ENCODE measurements around the gene AGPAT2.

The AGPAT2 gene

GRCh38 chr9:136686794-136687711 is at the start of gene AGPAT2:
Gene AGPAT2, minus strand, starts transcription at chr9:136687457. Its CDS starts 100 bp downstream, at chr9:136687357.
- DNase-seq (ENCODE audit: low read depth in 1 of 2, low spot score in 1 of 2), result peak; percentile 29 to 52

GRCh38 chr9:136735812-136736480 is 48.7 kb upstream of the AGPAT2 start:
- no peak for DNase-seq (ENCODE audit: low read depth in 1 of 2, low spot score in 1 of 2)

- DNase-seq (ENCODE audit: low read depth in 1 of 2, low spot score in 1 of 2), result no peak
Observed at GRCh38 chr9:136734837-136735496, 47.7 kb upstream of the AGPAT2 start.

GRCh38 chr9:136733611-136734010 is 46.4 kb upstream of the AGPAT2 start:
- DNase-seq (ENCODE audit: low read depth in 1 of 2, low spot score in 1 of 2), result no peak

- DNase-seq (ENCODE audit: low read depth in 1 of 2, low spot score in 1 of 2), result no peak
Observed at GRCh38 chr9:136732444-136733178, 45.4 kb upstream of the AGPAT2 start.

- no peak for DNase-seq (ENCODE audit: low read depth in 1 of 2, low spot score in 1 of 2)
Observed at GRCh38 chr9:136729926-136730325, 42.7 kb upstream of the AGPAT2 start.

GRCh38 chr9:136729144-136729543 is 41.9 kb upstream of the AGPAT2 start:
- no peak for DNase-seq (ENCODE audit: low read depth in 1 of 2, low spot score in 1 of 2)

GRCh38 chr9:136728548-136729123 is 41.4 kb upstream of the AGPAT2 start:
- no peak for DNase-seq (ENCODE audit: low read depth in 1 of 2, low spot score in 1 of 2)

- DNase-seq (ENCODE audit: low read depth in 1 of 2, low spot score in 1 of 2), result peak; percentile 89 to 94
Observed at GRCh38 chr9:136728080-136728547, 40.9 kb upstream of the AGPAT2 start.

GRCh38 chr9:136726631-136727191 is 39.5 kb upstream of the AGPAT2 start:
- no peak for DNase-seq (ENCODE audit: low read depth in 1 of 2, low spot score in 1 of 2)

- no peak for DNase-seq (ENCODE audit: low read depth in 1 of 2, low spot score in 1 of 2)
Observed at GRCh38 chr9:136726118-136726517, 38.9 kb upstream of the AGPAT2 start.

- no peak for DNase-seq (ENCODE audit: low read depth in 1 of 2, low spot score in 1 of 2)
Observed at GRCh38 chr9:136725612-136726011, 38.4 kb upstream of the AGPAT2 start.

GRCh38 chr9:136724772-136725171 is 37.5 kb upstream of the AGPAT2 start:
- DNase-seq (ENCODE audit: low read depth in 1 of 2, low spot score in 1 of 2), result no peak

GRCh38 chr9:136723989-136724388 is 36.7 kb upstream of the AGPAT2 start:
- no peak for DNase-seq (ENCODE audit: low read depth in 1 of 2, low spot score in 1 of 2)

GRCh38 chr9:136723362-136723976 is 36.2 kb upstream of the AGPAT2 start:
- DNase-seq (ENCODE audit: low read depth in 1 of 2, low spot score in 1 of 2), result no peak

GRCh38 chr9:136722969-136723356 is 35.7 kb upstream of the AGPAT2 start:
- no peak for DNase-seq (ENCODE audit: low read depth in 1 of 2, low spot score in 1 of 2)

- DNase-seq (ENCODE audit: low read depth in 1 of 2, low spot score in 1 of 2), result no peak
Observed at GRCh38 chr9:136722093-136722968, 35.1 kb upstream of the AGPAT2 start.

- no peak for DNase-seq (ENCODE audit: low read depth in 1 of 2, low spot score in 1 of 2)
Observed at GRCh38 chr9:136721339-136722092, 34.3 kb upstream of the AGPAT2 start.
